GM12891 (cell line): ENCODE results near the gene ZNF296.

ENCODE experiments used
- POLR2A ChIP-seq: IDR thresholded peaks from 2 replicates; pipeline ENCODE4 v1.6.1; 2011; ENCODE audit warnings: low read depth, low read length, control low read depth
- POU2F2 ChIP-seq: IDR thresholded peaks from 2 replicates; pipeline ENCODE4 v1.6.1; 2011; ENCODE audit warnings: low read depth, mild to moderate bottlenecking, control low read depth, low read length, moderate library complexity
- SPI1 ChIP-seq: IDR thresholded peaks from 2 replicates; pipeline ENCODE4 v1.6.1; 2011; ENCODE audit warnings: low read depth, low read length, control low read depth
- TAF1 ChIP-seq: IDR thresholded peaks from 2 replicates; pipeline ENCODE4 v1.6.1; 2011; ENCODE audit warnings: low read depth, low read length, control low read depth

DNA sequence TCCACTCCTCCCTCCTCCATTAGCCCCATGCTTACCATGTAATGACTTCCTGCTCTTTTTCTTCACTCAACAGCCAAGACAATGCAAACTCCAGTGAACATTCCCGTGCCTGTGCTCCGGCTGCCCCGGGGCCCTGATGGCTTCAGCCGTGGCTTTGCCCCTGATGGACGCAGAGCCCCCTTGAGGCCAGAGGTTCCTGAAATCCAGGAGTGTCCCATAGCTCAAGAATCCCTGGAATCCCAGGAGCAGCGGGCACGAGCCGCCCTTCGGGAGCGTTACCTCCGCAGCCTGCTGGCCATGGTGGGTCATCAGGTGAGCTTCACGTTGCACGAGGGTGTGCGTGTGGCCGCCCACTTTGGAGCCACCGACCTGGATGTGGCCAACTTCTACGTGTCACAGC lies 13.8 kb upstream of the ZNF296 start:
- TF ChIP-seq POLR2A = no peak
- TF ChIP-seq POU2F2 = no peak
- no peak for TF ChIP-seq TAF1
- TF ChIP-seq SPI1 = no peak
